SK-N-MC (cell line): ENCODE data around the gene RALGDS.

ENCODE experiments used
- EZH2 ChIP-seq: fragments of 200-600 bp; sonication (generic); IDR thresholded peaks from one replicate; pipeline ENCODE4 v1.6.1; 2017; ENCODE audit warnings: antibody characterized with exemption
- FOXP2 ChIP-seq: optimal IDR thresholded peaks from 2 replicates; pipeline ENCODE3; 2011; ENCODE audit warnings: mild to moderate bottlenecking, moderate library complexity; ENCODE audit not compliant: insufficient read depth; ENCODE audit errors: extremely low read length, control extremely low read depth
- POLR2AphosphoS5 ChIP-seq: IDR thresholded peaks from 2 replicates; pipeline ENCODE4 v1.6.1; 2012; ENCODE audit warnings: mild to moderate bottlenecking, low read depth, low read length, borderline replicate concordance

GRCh38 chr9:133116346-133117231, 4.5 kb downstream of the RALGDS start:
- TF ChIP-seq EZH2 (no peak), POLR2AphosphoS5 (no peak), FOXP2 (no peak)
